Measurements from ENCODE around the gene NOP53.
"Not testable (repeated sequence)": the region's sequence is repeated elsewhere in the genome, so short reads cannot be mapped to it uniquely, and the experiment has no call there.

DNA sequence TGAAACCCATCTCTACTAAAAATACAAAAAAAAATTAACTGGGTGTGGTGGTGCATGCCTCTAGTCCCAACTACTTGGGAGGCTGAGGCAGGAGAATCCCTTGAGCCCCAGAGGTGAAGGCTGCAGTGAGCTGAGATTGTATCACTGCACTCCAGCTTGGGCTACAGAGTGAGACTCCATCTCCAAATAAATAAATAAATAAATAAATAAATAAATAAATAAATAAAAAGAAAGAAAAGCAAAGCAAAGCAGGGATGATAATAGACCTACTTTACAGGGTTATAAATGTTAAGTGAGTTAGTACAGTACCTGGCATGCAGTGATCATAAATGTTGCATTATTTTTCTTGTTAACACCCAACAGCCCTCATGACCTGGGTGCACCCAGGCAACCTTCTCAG lies 30.5 kb upstream of the NOP53 start:
- TF ChIP-seq, protein P1, sequence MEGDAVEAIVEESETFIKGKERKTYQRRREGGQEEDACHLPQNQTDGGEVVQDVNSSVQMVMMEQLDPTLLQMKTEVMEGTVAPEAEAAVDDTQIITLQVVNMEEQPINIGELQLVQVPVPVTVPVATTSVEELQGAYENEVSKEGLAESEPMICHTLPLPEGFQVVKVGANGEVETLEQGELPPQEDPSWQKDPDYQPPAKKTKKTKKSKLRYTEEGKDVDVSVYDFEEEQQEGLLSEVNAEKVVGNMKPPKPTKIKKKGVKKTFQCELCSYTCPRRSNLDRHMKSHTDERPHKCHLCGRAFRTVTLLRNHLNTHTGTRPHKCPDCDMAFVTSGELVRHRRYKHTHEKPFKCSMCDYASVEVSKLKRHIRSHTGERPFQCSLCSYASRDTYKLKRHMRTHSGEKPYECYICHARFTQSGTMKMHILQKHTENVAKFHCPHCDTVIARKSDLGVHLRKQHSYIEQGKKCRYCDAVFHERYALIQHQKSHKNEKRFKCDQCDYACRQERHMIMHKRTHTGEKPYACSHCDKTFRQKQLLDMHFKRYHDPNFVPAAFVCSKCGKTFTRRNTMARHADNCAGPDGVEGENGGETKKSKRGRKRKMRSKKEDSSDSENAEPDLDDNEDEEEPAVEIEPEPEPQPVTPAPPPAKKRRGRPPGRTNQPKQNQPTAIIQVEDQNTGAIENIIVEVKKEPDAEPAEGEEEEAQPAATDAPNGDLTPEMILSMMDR (IDR thresholded peaks at IDR 0.05), result not testable (repeated sequence)
- TF ChIP-seq POLR2A (IDR thresholded peaks at IDR 0.05), result not testable (repeated sequence)

Measured in stomach (tissue), 4 donors.